Measurements from ENCODE around the gene IFT172. TPM values are rescaled to one million over a fixed set of nuclear protein-coding genes. Genes with fewer than 3 reads are reported as not detected.

The IFT172 gene
- total RNA-seq, 4 donors from 2014 or later = 12.1 to 29.7 (median 25.0) TPM

DNA sequence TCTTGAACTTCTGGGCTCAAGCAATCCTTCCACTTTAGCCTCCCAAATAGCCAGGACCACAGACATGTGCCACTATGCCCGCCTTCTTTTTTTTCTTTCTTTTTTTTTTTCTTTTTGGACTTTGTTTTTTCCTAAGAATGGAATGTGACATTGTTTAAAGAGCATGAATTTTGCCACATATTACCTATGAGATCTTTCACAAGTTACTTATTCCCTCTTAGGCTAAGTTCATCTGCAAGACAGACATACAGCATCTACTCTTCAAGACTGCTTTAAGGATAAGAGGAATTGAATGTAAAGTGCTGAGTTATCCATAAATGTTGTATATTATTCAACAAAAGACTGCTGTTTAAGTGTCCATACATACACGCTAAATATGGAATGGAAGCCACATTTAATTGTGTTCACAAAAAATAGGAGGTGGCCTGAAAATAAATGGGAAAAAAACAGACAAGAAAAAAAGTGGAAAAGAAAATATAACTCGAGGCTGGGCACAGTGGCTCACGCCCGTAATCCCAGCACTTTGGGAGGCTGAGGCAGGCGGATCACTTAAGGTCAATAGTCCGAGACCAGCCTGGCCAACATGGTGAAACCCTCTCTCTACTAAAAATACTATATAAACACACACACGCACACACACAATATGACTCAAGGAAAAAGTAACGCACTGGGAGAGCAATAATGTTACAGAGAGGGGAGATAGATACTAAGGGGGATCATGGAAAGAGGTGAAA lies 77.0 kb downstream of the IFT172 start:
- TF ChIP-seq POLR2AphosphoS5 (IDR thresholded peaks at IDR 0.05) = no peak
- TF ChIP-seq EP300 (IDR thresholded peaks at IDR 0.05) = no peak
- TF ChIP-seq POLR2A (IDR thresholded peaks at IDR 0.05; ENCODE audit: low read depth) = no peak
- TF ChIP-seq, protein P1, sequence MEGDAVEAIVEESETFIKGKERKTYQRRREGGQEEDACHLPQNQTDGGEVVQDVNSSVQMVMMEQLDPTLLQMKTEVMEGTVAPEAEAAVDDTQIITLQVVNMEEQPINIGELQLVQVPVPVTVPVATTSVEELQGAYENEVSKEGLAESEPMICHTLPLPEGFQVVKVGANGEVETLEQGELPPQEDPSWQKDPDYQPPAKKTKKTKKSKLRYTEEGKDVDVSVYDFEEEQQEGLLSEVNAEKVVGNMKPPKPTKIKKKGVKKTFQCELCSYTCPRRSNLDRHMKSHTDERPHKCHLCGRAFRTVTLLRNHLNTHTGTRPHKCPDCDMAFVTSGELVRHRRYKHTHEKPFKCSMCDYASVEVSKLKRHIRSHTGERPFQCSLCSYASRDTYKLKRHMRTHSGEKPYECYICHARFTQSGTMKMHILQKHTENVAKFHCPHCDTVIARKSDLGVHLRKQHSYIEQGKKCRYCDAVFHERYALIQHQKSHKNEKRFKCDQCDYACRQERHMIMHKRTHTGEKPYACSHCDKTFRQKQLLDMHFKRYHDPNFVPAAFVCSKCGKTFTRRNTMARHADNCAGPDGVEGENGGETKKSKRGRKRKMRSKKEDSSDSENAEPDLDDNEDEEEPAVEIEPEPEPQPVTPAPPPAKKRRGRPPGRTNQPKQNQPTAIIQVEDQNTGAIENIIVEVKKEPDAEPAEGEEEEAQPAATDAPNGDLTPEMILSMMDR (IDR thresholded peaks at IDR 0.05) = no peak
- Histone ChIP-seq H3K9me3 (no peaks in the 10 kb centered on the region), H3K27ac (replicated peaks in 1 of 4) (no peak overlapping the region), H3K27me3 (no peaks in the 10 kb centered on the region), H3K4me3 (no peak overlapping the region), H3K4me1 (peaks cover 16 to 20% (median 18%) of the 10 kb centered on the region in 4 donors), H3K36me3 (no peaks in the 10 kb centered on the region)
- WGBS = 82% methylated on average over 9 of the region's 9 CpGs
- intact Hi-C loops (cut with DNase I) = no loop called here
- DNase-seq (ENCODE audit: extremely low spot score) = no peak

- peaks cover 24 to 35% (median 29%) of the 10 kb centered on the region in 4 donors for H3K4me1 ChIP-seq
- H3K36me3 ChIP-seq = peaks cover 0 to 5% (median 4%) of the 10 kb centered on the region in 4 donors
- H3K9me3 ChIP-seq = no peaks in the 10 kb centered on the region
- no peaks in the 10 kb centered on the region for H3K27me3 ChIP-seq
- peak within 1 kb of the TSS; percentile 71 to 100 (median 91) for H3K4me3 ChIP-seq
- WGBS = under 1% methylated on average over 18 of the region's 82 CpGs
- peak within 1 kb of the TSS; percentile 84 to 91 (median 87) for H3K27ac ChIP-seq (replicated peaks in 1 of 4)
- intact Hi-C loops (cut with DNase I) = loop anchor here (2.0 to 5.0 kb wide), 2 partner anchors 19 to 37 kb away; partner anchors contain the start of genes EIF2B4, NRBP1 and SNX17
- peak; percentile 96 for DNase-seq (ENCODE audit: extremely low spot score)
- TF ChIP-seq EP300 (IDR thresholded peaks at IDR 0.05) = no peak
- TF ChIP-seq POLR2AphosphoS5 (IDR thresholded peaks at IDR 0.05) = peak; percentile 84 to 85
- TF ChIP-seq, protein P1 (IDR thresholded peaks at IDR 0.05) = peak in 1 of 3 experiments; percentile 4
These were observed 80.0 kb downstream of the IFT172 start, which contains the start of gene PPM1G for GRCh38 chr2:27409321-27410073. TSS of gene PPM1G (minus strand) at chr2:27409591. CDS start at chr2:27409422, 169 bp downstream.

DNA sequence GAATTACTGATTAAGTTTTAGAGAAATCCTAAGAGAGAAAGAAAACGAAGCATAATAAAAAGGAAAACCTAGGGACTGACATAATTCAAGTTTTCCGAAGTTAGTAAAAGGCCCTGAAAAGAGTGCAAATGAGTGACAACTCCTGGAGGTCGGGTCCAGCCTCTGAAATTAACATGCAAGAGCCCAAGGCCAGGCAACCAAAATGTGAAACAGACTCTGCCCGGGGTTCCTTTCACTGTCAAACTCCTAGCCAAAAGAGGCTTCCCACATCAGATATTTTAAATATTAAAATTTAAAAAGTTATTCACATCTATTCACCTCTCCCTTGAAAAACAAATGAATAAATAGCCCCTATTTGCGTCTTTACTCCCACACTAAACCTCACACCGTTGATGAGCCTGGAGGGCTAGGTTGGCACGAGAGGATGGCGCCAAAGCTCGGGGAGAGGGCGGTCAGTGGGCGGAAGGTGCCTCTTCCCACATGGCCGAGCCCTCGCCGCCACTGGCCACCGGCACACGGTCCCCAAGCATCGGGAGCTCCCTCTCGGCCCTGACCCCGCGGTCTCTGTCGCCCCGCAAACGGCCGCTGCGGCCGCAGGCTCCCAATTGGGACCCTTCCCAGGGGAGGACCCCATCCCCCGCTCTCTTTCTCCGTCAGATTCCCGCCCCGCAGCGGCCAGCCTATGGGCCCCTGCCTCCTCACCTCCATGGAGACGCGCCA lies 80.8 kb downstream of the IFT172 start:
- H3K27me3 ChIP-seq = no peaks in the 10 kb centered on the region
- no peak for DNase-seq (ENCODE audit: extremely low spot score)
- peaks cover 0 to 5% (median 4%) of the 10 kb centered on the region in 4 donors for H3K36me3 ChIP-seq
- H3K4me3 ChIP-seq = peak overlapping the region; percentile 71 to 100 (median 91)
- H3K9me3 ChIP-seq = no peaks in the 10 kb centered on the region
- intact Hi-C loops (cut with DNase I) = loop anchor here (2.0 to 5.0 kb wide), 2 partner anchors 20 to 36 kb away; partner anchors contain the start of genes EIF2B4, NRBP1 and SNX17
- under 1% methylated on average over 12 of the region's 33 CpGs for WGBS
- no peak for TF ChIP-seq POLR2A (IDR thresholded peaks at IDR 0.05; ENCODE audit: low read depth)
- TF ChIP-seq, protein P1 (IDR thresholded peaks at IDR 0.05) = peak in 1 of 3 experiments; percentile 4
- peak overlapping the region; percentile 84 to 91 (median 87) for H3K27ac ChIP-seq (replicated peaks in 1 of 4)
- peaks cover 24 to 35% (median 29%) of the 10 kb centered on the region in 4 donors for H3K4me1 ChIP-seq

GRCh38 chr2:27407798-27408491 lies 81.6 kb downstream of the IFT172 start:
- 53% methylated on average over 16 of the region's 16 CpGs for WGBS

More at GRCh38 chr2:27407798-27408491, 81.6 kb downstream of the IFT172 start:
- peak overlapping the region in 2 of 4 donors; percentile 42 to 84 for H3K27ac ChIP-seq (replicated peaks in 1 of 4)
- H3K4me3 ChIP-seq = peak overlapping the region; percentile 71 to 100 (median 91)
- H3K36me3 ChIP-seq = peaks cover 0 to 5% (median 4%) of the 10 kb centered on the region in 4 donors
- no peak for TF ChIP-seq POLR2AphosphoS5 (IDR thresholded peaks at IDR 0.05)
- TF ChIP-seq, protein P1 (IDR thresholded peaks at IDR 0.05) = peak; percentile 49 to 63 (median 49)
- no peaks in the 10 kb centered on the region for H3K27me3 ChIP-seq
- H3K9me3 ChIP-seq = no peaks in the 10 kb centered on the region
- intact Hi-C loops (cut with DNase I) = loop anchor here (2.0 to 5.0 kb wide), 2 partner anchors 21 to 36 kb away; partner anchors contain the start of genes EIF2B4, NRBP1 and SNX17
- peaks cover 26 to 39% (median 30%) of the 10 kb centered on the region in 4 donors for H3K4me1 ChIP-seq
- DNase-seq (ENCODE audit: extremely low spot score) = no peak

All from esophagus muscularis mucosa (tissue), 4 donors.